Endothelial cell (in vitro differentiated cells): ENCODE data around the gene TPM4. TPM values are rescaled to one million over a fixed set of nuclear protein-coding genes. Genes with fewer than 3 reads are reported as not detected.
"Not testable (repeated sequence)": the region's sequence is repeated elsewhere in the genome, so short reads cannot be mapped to it uniquely, and the experiment has no call there.

Source experiments
- DNase-seq: peaks from one replicate; pipeline ENCODE4 v3.0.0; 2021; ENCODE audit warnings: low spot score
- H3K27ac Mint-ChIP-seq: one replicate; pipeline ENCODE4 v1.8.0; 2021; ENCODE audit warnings: mixed read lengths, inconsistent platforms; ENCODE audit not compliant: unreplicated experiment
- H3K27me3 Mint-ChIP-seq: one replicate; pipeline ENCODE4 v1.8.0; 2021; ENCODE audit warnings: mild to moderate bottlenecking, moderate library complexity, mixed read lengths, inconsistent platforms; ENCODE audit not compliant: unreplicated experiment
- H3K36me3 Mint-ChIP-seq: one replicate; pipeline ENCODE4 v1.8.0; 2021; ENCODE audit warnings: mild to moderate bottlenecking, low read depth, mixed read lengths, inconsistent platforms; ENCODE audit not compliant: unreplicated experiment
- H3K4me1 Mint-ChIP-seq: one replicate; pipeline ENCODE4 v1.8.0; 2021; ENCODE audit warnings: mild to moderate bottlenecking, mixed read lengths, inconsistent platforms; ENCODE audit not compliant: unreplicated experiment
- H3K4me3 Mint-ChIP-seq: one replicate; pipeline ENCODE4 v1.8.0; 2021; ENCODE audit warnings: mild to moderate bottlenecking, mixed read lengths, inconsistent platforms; ENCODE audit not compliant: unreplicated experiment
- H3K9me3 Mint-ChIP-seq: one replicate; pipeline ENCODE4 v1.8.0; 2021; ENCODE audit warnings: mixed read lengths, inconsistent platforms; ENCODE audit not compliant: unreplicated experiment
- CTCF ChIP-seq: fragments of 200-600 bp; sonication (generic); IDR thresholded peaks from one replicate; pipeline ENCODE4 v1.5.0; 2021; ENCODE audit warnings: antibody characterized with exemption; ENCODE audit not compliant: unreplicated experiment
- total RNA-seq: library from RNA; stranded (reverse); fragmentation: NEBNext Ultra II Directional; extraction: Animal tissue kit (Norgen Biotek cat#: 25700); gene quantifications from one replicate; pipeline ENCODE4 v1.2.1, GENCODE V29; 2021; ENCODE audit not compliant: unreplicated experiment

The TPM4 gene
- total RNA-seq, 1 donor from 2014 or later = 644 TPM

- no peaks in the 10 kb centered on the region for H3K4me1 Mint-ChIP-seq
- no peaks in the 10 kb centered on the region for H3K9me3 Mint-ChIP-seq
- DNase-seq = no peak
- H3K27ac Mint-ChIP-seq = peak overlapping the region; percentile 10
- peaks cover 4% of the 10 kb centered on the region for H3K27me3 Mint-ChIP-seq
- H3K4me3 Mint-ChIP-seq = peak overlapping the region; percentile 72
- H3K36me3 Mint-ChIP-seq = peaks cover 62% of the 10 kb centered on the region
- no peak for TF ChIP-seq CTCF
Observed at GRCh38 chr19:16095071-16095571, 18.8 kb downstream of the TPM4 start.

- H3K36me3 Mint-ChIP-seq = peaks cover 61% of the 10 kb centered on the region
- no peak overlapping the region for H3K27ac Mint-ChIP-seq
- TF ChIP-seq CTCF = no peak
Observed at GRCh38 chr19:16096280-16096855, 20.1 kb downstream of the TPM4 start.

GRCh38 chr19:16098416-16098768 is 22.1 kb downstream of the TPM4 start:
- Mint-ChIP-seq H3K27me3 (peaks cover 7% of the 10 kb centered on the region), H3K36me3 (peaks cover 59% of the 10 kb centered on the region), H3K27ac (peak overlapping the region; percentile 18), H3K4me3 (no peak overlapping the region), H3K9me3 (no peaks in the 10 kb centered on the region), H3K4me1 (no peaks in the 10 kb centered on the region)
- TF ChIP-seq CTCF = no peak
- DNase-seq = no peak

More at GRCh38 chr19:16096280-16096855, 20.1 kb downstream of the TPM4 start:
- Mint-ChIP-seq H3K27me3 (peaks cover 4% of the 10 kb centered on the region), H3K9me3 (no peaks in the 10 kb centered on the region), H3K4me3 (peak overlapping the region; percentile 74), H3K4me1 (no peaks in the 10 kb centered on the region)
- DNase-seq = no peak

GRCh38 chr19:16098821-16099220 is 22.5 kb downstream of the TPM4 start:
- H3K4me3 Mint-ChIP-seq = peak overlapping the region; percentile 77
- H3K27ac Mint-ChIP-seq = no peak overlapping the region
- H3K9me3 Mint-ChIP-seq = no peaks in the 10 kb centered on the region
- TF ChIP-seq CTCF = no peak
- no peaks in the 10 kb centered on the region for H3K4me1 Mint-ChIP-seq
- no peak for DNase-seq
- H3K27me3 Mint-ChIP-seq = peaks cover 6% of the 10 kb centered on the region
- peaks cover 57% of the 10 kb centered on the region for H3K36me3 Mint-ChIP-seq

GRCh38 chr19:16099314-16099965 is 23.1 kb downstream of the TPM4 start:
- H3K4me3 Mint-ChIP-seq = peak overlapping the region; percentile 68
- H3K9me3 Mint-ChIP-seq, H3K27me3 Mint-ChIP-seq, DNase-seq, H3K27ac Mint-ChIP-seq, H3K4me1 Mint-ChIP-seq: not testable (repeated sequence)
- H3K36me3 Mint-ChIP-seq = peaks cover 56% of the 10 kb centered on the region
